CD14-positive monocyte (primary cell): Measurements from ENCODE around the gene MYH3. TPM values are rescaled to one million over a fixed set of nuclear protein-coding genes. Genes with fewer than 3 reads are reported as not detected.

Experiments
- DNase-seq, 3 donors: peaks; one replicate each; pipeline ENCODE4 v3.0.0-alpha.2; 2011 to 2022
- H2AFZ ChIP-seq: 2 replicates; pipeline ENCODE4 v1.6.0; 2012; ENCODE audit warnings: mild to moderate bottlenecking, low read depth, low read length, inconsistent platforms; ENCODE audit not compliant: insufficient read depth, poor library complexity, severe bottlenecking
- H3K27ac ChIP-seq, 2 donors: 1 replicate in 1 of 2; 2 replicates in 1 of 2; pipeline ENCODE4 v1.5.1; 2012 to 2013; ENCODE audit warnings: low read length in 2 of 2, control low read depth in 1 of 2, inconsistent platforms in 1 of 2, low read depth in 1 of 2, mild to moderate bottlenecking in 1 of 2
- H3K27me3 ChIP-seq, 2 donors: one replicate each; pipeline versions ENCODE4 v1.6.0 to v1.6.1; 2011 to 2013; ENCODE audit warnings: low read length in 2 of 2; ENCODE audit not compliant: control insufficient read depth in 2 of 2, insufficient read depth in 2 of 2
- H3K36me3 ChIP-seq, 2 donors: replicated peaks in 1 of 2; 1 replicate in 1 of 2; 2 replicates in 1 of 2; pipeline versions ENCODE4 v1.5.1 to v1.6.1; 2012 to 2013; ENCODE audit warnings: low read length in 2 of 2, control low read depth in 1 of 2, inconsistent platforms in 1 of 2, mild to moderate bottlenecking in 1 of 2; ENCODE audit not compliant: insufficient read depth in 2 of 2, control insufficient read depth in 1 of 2
- H3K4me1 ChIP-seq, 2 donors: 1 replicate in 1 of 2; 2 replicates in 1 of 2; pipeline versions ENCODE4 v1.5.1 to v1.6.1; 2012 to 2013; ENCODE audit warnings: low read length in 2 of 2, control low read depth in 1 of 2, inconsistent platforms in 1 of 2, mild to moderate bottlenecking in 1 of 2, moderate library complexity in 1 of 2; ENCODE audit not compliant: insufficient read depth in 2 of 2, control insufficient read depth in 1 of 2
- H3K4me2 ChIP-seq: replicated peaks from 2 replicates; pipeline ENCODE3; 2012; ENCODE audit warnings: low read length, moderate library complexity, mild to moderate bottlenecking; ENCODE audit not compliant: poor library complexity, severe bottlenecking; ENCODE audit errors: extremely low read depth
- H3K4me3 ChIP-seq, 3 experiments: fragments of 200-600 bp in 1 of 3; sonication (generic) in 1 of 3; replicated peaks in 1 of 3; 1 replicate in 2 of 3; 2 replicates in 1 of 3; pipeline ENCODE4 v1.5.1; 2011 to 2013; ENCODE audit warnings: low read length in 3 of 3, mild to moderate bottlenecking in 3 of 3, control low read depth in 2 of 3, low read depth in 2 of 3, inconsistent platforms in 1 of 3, moderate library complexity in 1 of 3
- H3K79me2 ChIP-seq: 2 replicates; pipeline ENCODE4 v1.6.0; 2012; ENCODE audit warnings: mild to moderate bottlenecking, control low read depth, inconsistent platforms, low read length, moderate library complexity; ENCODE audit not compliant: insufficient read depth
- H3K9ac ChIP-seq: 2 replicates; pipeline ENCODE4 v1.6.0; 2017; ENCODE audit warnings: low read length, mild to moderate bottlenecking; ENCODE audit not compliant: insufficient read depth, poor library complexity, severe bottlenecking
- H3K9me3 ChIP-seq, 2 donors: replicated peaks in 1 of 2; 1 replicate in 1 of 2; 2 replicates in 1 of 2; pipeline versions ENCODE4 v1.5.1 to v1.6.1; 2012 to 2013; ENCODE audit warnings: low read length in 2 of 2, control low read depth in 1 of 2; ENCODE audit not compliant: control insufficient read depth in 1 of 2, insufficient read depth in 1 of 2
- H4K20me1 ChIP-seq: 2 replicates; pipeline ENCODE4 v1.6.0; 2012; ENCODE audit warnings: mild to moderate bottlenecking, low read length, control low read depth, moderate library complexity; ENCODE audit not compliant: insufficient read depth
- H3K27ac Mint-ChIP-seq, 7 donors: one replicate each; pipeline ENCODE4 v1.8.0; 2020; ENCODE audit warnings: mild to moderate bottlenecking in 7 of 7, mixed read lengths in 7 of 7, moderate library complexity in 6 of 7, inconsistent platforms in 2 of 7
- H3K27me3 Mint-ChIP-seq, 3 donors: one replicate each; pipeline ENCODE4 v1.8.0; 2021 to 2022; ENCODE audit warnings: low read depth in 3 of 3, mild to moderate bottlenecking in 3 of 3, mixed read lengths in 3 of 3, moderate library complexity in 3 of 3, inconsistent platforms in 1 of 3
- H3K36me3 Mint-ChIP-seq, 2 donors: one replicate each; pipeline ENCODE4 v1.8.0; 2020; ENCODE audit warnings: mixed read lengths in 2 of 2, inconsistent platforms in 1 of 2, mild to moderate bottlenecking in 1 of 2
- H3K4me1 Mint-ChIP-seq: one replicate; pipeline ENCODE4 v1.8.0; 2020; ENCODE audit warnings: mild to moderate bottlenecking, mixed read lengths
- H3K4me3 Mint-ChIP-seq, 2 donors: one replicate each; pipeline ENCODE4 v1.8.0; 2020; ENCODE audit warnings: mild to moderate bottlenecking in 2 of 2, mixed read lengths in 2 of 2, moderate library complexity in 1 of 2
- H3K9me3 Mint-ChIP-seq, 7 donors: one replicate each; pipeline ENCODE4 v1.8.0; 2020 to 2022; ENCODE audit warnings: mixed read lengths in 7 of 7, mild to moderate bottlenecking in 6 of 7, moderate library complexity in 6 of 7, inconsistent platforms in 2 of 7
- WGBS: methylation state at CpG from one replicate; pipeline ENCODE4 v1.1.5; 2013; ENCODE audit warnings: missing lambda C conversion rate; ENCODE audit not compliant: insufficient coverage; 5-methylcytosine and 5-hydroxymethylcytosine counted together
- intact Hi-C, 2 donors: fragments of 100-400 bp; cut with micrococcal nuclease; formaldehyde crosslinking; loops; one replicate each; pipeline versions ENCODE4 v1.15.0 to v1.15.1; 2023
- polyA plus RNA-seq, 3 donors: library from polyadenylated mRNA; depleted of rRNA in 1 of 3; unstranded in 2 of 3; stranded (reverse) in 1 of 3; fragments of 300-500 nt in 2 of 3; fragments of >200 nt in 1 of 3; fragmentation: Illumina TruSeq in 2 of 3; gene quantifications; 1 replicate in 2 of 3; 2 replicates in 1 of 3; pipeline ENCODE4 v1.2.3, GENCODE V29; 2012 to 2021
- TF ChIP-seq, protein P1 (sequence below): fragments of 200-600 bp; IDR thresholded peaks from one replicate; pipeline ENCODE4 v1.8.0; 2022; ENCODE audit warnings: antibody characterized with exemption, mild to moderate bottlenecking

Gene MYH3
- polyA plus RNA-seq, 3 donors, result 0.13 to 5.7 TPM; not detected in 1

DNA sequence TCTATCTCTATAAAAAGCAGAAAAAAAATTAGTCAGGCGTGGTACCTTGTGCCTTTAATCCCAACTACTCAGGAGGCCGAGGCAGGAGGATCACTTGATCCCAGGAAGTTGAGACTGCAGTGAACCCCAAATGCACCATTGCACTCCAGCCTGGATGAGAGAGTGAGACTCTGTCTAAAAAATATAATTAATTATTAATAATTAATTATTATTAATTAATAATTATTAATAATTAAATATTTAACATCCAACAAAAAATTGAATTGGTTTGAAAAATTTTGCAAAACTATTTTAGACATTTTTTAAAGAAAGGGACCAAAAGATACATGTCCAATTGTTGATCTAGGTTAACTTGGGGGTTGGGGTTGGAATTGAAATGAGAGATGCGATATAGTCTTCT, 51.0 kb downstream of the MYH3 start:
- Mint-ChIP-seq H3K4me1 (no peaks in the 10 kb centered on the region), H3K9me3 (no peaks in the 10 kb centered on the region), H3K27ac (no peak overlapping the region), H3K4me3 (no peak overlapping the region), H3K27me3 (peaks cover 7 to 18% (median 16%) of the 10 kb centered on the region in 3 donors), H3K36me3 (no peaks in the 10 kb centered on the region)
- Histone ChIP-seq H3K9me3 (no peaks in the 10 kb centered on the region), H3K27ac (no peak overlapping the region), H3K4me1 (no peaks in the 10 kb centered on the region), H3K36me3 (no peaks in the 10 kb centered on the region), H2AFZ (no peak overlapping the region), H4K20me1 (no peaks in the 10 kb centered on the region), H3K4me3 (no peak overlapping the region), H3K9ac (no peak overlapping the region), H3K27me3 (peaks cover 0 to 2% of the 10 kb centered on the region in 2 donors), H3K79me2 (no peaks in the 10 kb centered on the region), H3K4me2 (no peak overlapping the region)
- TF ChIP-seq, protein P1, sequence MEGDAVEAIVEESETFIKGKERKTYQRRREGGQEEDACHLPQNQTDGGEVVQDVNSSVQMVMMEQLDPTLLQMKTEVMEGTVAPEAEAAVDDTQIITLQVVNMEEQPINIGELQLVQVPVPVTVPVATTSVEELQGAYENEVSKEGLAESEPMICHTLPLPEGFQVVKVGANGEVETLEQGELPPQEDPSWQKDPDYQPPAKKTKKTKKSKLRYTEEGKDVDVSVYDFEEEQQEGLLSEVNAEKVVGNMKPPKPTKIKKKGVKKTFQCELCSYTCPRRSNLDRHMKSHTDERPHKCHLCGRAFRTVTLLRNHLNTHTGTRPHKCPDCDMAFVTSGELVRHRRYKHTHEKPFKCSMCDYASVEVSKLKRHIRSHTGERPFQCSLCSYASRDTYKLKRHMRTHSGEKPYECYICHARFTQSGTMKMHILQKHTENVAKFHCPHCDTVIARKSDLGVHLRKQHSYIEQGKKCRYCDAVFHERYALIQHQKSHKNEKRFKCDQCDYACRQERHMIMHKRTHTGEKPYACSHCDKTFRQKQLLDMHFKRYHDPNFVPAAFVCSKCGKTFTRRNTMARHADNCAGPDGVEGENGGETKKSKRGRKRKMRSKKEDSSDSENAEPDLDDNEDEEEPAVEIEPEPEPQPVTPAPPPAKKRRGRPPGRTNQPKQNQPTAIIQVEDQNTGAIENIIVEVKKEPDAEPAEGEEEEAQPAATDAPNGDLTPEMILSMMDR, result no peak
- intact Hi-C loops, result no loop called here
- no CpG with 5 or more reads among the region's 3 CpGs for WGBS
- no peak for DNase-seq

DNA sequence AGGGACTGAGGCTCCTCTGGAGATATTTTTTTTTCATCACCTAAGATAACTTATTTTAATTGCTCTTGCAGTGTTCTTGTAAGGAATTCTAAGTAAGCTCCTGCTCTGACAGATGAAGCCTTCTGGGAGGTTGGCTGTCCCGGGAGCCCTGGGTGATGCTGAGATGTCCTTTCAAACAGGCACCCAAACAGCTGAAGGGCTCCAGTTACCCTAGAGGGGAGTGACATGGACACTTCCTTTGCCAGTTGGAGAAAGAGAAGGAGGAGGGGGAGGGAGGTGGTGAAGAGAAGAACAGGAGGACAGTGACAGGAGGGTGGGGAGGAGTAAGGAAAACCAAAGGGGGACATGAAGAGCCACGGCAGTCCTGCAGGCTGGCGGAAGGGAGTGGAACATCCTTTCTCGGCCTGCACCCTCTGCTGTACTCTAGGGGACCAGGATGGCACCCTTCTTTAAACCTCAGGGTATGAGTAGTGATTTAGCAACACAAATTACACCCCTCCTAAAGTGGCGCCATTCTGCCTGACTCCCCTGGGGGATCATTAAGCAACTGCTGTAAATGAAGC, 51.8 kb downstream of the MYH3 start:
- Mint-ChIP-seq H3K27me3 (peaks cover 8 to 21% (median 13%) of the 10 kb centered on the region in 3 donors), H3K9me3 (no peaks in the 10 kb centered on the region), H3K4me1 (no peaks in the 10 kb centered on the region), H3K4me3 (no peak overlapping the region), H3K27ac (no peak overlapping the region), H3K36me3 (no peaks in the 10 kb centered on the region)
- no peaks in the 10 kb centered on the region for H3K9me3 ChIP-seq
- H3K27me3 ChIP-seq, result peaks cover 0 to 2% of the 10 kb centered on the region in 2 donors
- H3K36me3 ChIP-seq, result no peaks in the 10 kb centered on the region
- H4K20me1 ChIP-seq, result no peaks in the 10 kb centered on the region
- H3K27ac ChIP-seq, result no peak overlapping the region
- H3K4me2 ChIP-seq, result no peak overlapping the region
- no peak overlapping the region for H2AFZ ChIP-seq
- TF ChIP-seq, protein P1, result no peak
- no peak overlapping the region for H3K9ac ChIP-seq
- WGBS, result 50% methylated on average over 1 of the region's 5 CpGs
- intact Hi-C loops, result no loop called here
- H3K4me3 ChIP-seq, result no peak overlapping the region
- no peaks in the 10 kb centered on the region for H3K4me1 ChIP-seq
- DNase-seq, result no peak
- H3K79me2 ChIP-seq, result no peaks in the 10 kb centered on the region
